Pulmonary artery endothelial cell (primary cell): ENCODE results near the gene NCAPD2. TPM values are rescaled to one million over a fixed set of nuclear protein-coding genes. Genes with fewer than 3 reads are reported as not detected.
"Not testable (repeated sequence)": the region's sequence is repeated elsewhere in the genome, so short reads cannot be mapped to it uniquely, and the experiment has no call there.

Experiments
- DNase-seq: peaks from one replicate; pipeline ENCODE4 v3.0.0-alpha.2; 2011; ENCODE audit warnings: low read depth, low spot score
- total RNA-seq: library from RNA; depleted of rRNA; stranded (reverse); fragments of >200 nt; gene quantifications from 2 replicates; pipeline ENCODE4 v1.2.3, GENCODE V29; 2014

The NCAPD2 gene
- total RNA-seq, 1 donor from 2014 or later, result 48.6 TPM

GRCh38 chr12:6494258-6494743, 399 bp downstream of the NCAPD2 start:
- DNase-seq, result no peak

GRCh38 chr12:6494968-6495367, 1.1 kb downstream of the NCAPD2 start:
- no peak for DNase-seq

GRCh38 chr12:6497291-6497690, 3.4 kb downstream of the NCAPD2 start:
- DNase-seq, result not testable (repeated sequence)

GRCh38 chr12:6500466-6500865, 6.6 kb downstream of the NCAPD2 start:
- DNase-seq, result no peak

GRCh38 chr12:6507102-6507998, 13.4 kb downstream of the NCAPD2 start:
- DNase-seq, result no peak

- DNase-seq, result no peak
These were observed 14.2 kb downstream of the NCAPD2 start for GRCh38 chr12:6508087-6508486.

- no peak for DNase-seq
These were observed 26.3 kb downstream of the NCAPD2 start for GRCh38 chr12:6520186-6520585.

- no peak for DNase-seq
These were observed 28.3 kb downstream of the NCAPD2 start for GRCh38 chr12:6522193-6522592.

GRCh38 chr12:6523708-6524107, 29.8 kb downstream of the NCAPD2 start:
- DNase-seq, result no peak

GRCh38 chr12:6524648-6525047, 30.7 kb downstream of the NCAPD2 start:
- DNase-seq, result no peak

GRCh38 chr12:6526201-6526600, 32.3 kb downstream of the NCAPD2 start:
- no peak for DNase-seq

GRCh38 chr12:6526766-6527525, 33.0 kb downstream of the NCAPD2 start:
- DNase-seq, result no peak

GRCh38 chr12:6527711-6528110, 33.8 kb downstream of the NCAPD2 start:
- no peak for DNase-seq

- no peak for DNase-seq
These were observed 34.8 kb downstream of the NCAPD2 start for GRCh38 chr12:6528539-6529235.

- DNase-seq, result no peak
These were observed 35.4 kb downstream of the NCAPD2 start for GRCh38 chr12:6529291-6529737.

GRCh38 chr12:6530576-6531260, 36.8 kb downstream of the NCAPD2 start:
- DNase-seq, result no peak

- DNase-seq, result peak; percentile 81
These were observed 38.4 kb downstream of the NCAPD2 start for GRCh38 chr12:6532051-6532926.

- no peak for DNase-seq
These were observed 39.2 kb downstream of the NCAPD2 start for GRCh38 chr12:6532927-6533652.

GRCh38 chr12:6533653-6533922, 39.7 kb downstream of the NCAPD2 start:
- no peak for DNase-seq
